Type B pancreatic cell (in vitro differentiated cells): ENCODE data around the gene MED15. TPM values are rescaled to one million over a fixed set of nuclear protein-coding genes. Genes with fewer than 3 reads are reported as not detected.
"Not testable (repeated sequence)": the region's sequence is repeated elsewhere in the genome, so short reads cannot be mapped to it uniquely, and the experiment has no call there.

Source experiments
- DNase-seq: peaks from one replicate; pipeline ENCODE4 v3.0.0; 2021; ENCODE audit warnings: mixed read lengths; ENCODE audit not compliant: unreplicated experiment; ENCODE audit errors: extremely low spot score
- H3K27ac Mint-ChIP-seq: 2 replicates; pipeline ENCODE4 v1.8.0; 2021; ENCODE audit warnings: mild to moderate bottlenecking, mixed read lengths
- H3K27me3 Mint-ChIP-seq: 2 replicates; pipeline ENCODE4 v1.8.0; 2021; ENCODE audit warnings: mixed read lengths
- H3K36me3 Mint-ChIP-seq: 2 replicates; pipeline ENCODE4 v1.8.0; 2021; ENCODE audit warnings: mixed read lengths
- H3K4me1 Mint-ChIP-seq: one replicate; pipeline ENCODE4 v1.8.0; 2021; ENCODE audit warnings: mixed read lengths; ENCODE audit not compliant: unreplicated experiment
- H3K4me3 Mint-ChIP-seq: 2 replicates; pipeline ENCODE4 v1.8.0; 2021; ENCODE audit warnings: mild to moderate bottlenecking, mixed read lengths
- H3K9me3 Mint-ChIP-seq: 2 replicates; pipeline ENCODE4 v1.8.0; 2021; ENCODE audit warnings: mixed read lengths
- total RNA-seq: library from RNA; stranded (reverse); gene quantifications from 2 replicates; pipeline ENCODE4 v1.2.1, GENCODE V29; 2021; ENCODE audit warnings: low replicate concordance
- TF ChIP-seq, protein P1 (sequence below): fragments of 200-600 bp; sonication (generic); conservative IDR thresholded peaks from 2 replicates; pipeline ENCODE4 v1.5.0; 2021; ENCODE audit warnings: antibody characterized with exemption, mild to moderate bottlenecking

The MED15 gene
- total RNA-seq, 1 donor from 2014 or later: 90.8 TPM

DNA sequence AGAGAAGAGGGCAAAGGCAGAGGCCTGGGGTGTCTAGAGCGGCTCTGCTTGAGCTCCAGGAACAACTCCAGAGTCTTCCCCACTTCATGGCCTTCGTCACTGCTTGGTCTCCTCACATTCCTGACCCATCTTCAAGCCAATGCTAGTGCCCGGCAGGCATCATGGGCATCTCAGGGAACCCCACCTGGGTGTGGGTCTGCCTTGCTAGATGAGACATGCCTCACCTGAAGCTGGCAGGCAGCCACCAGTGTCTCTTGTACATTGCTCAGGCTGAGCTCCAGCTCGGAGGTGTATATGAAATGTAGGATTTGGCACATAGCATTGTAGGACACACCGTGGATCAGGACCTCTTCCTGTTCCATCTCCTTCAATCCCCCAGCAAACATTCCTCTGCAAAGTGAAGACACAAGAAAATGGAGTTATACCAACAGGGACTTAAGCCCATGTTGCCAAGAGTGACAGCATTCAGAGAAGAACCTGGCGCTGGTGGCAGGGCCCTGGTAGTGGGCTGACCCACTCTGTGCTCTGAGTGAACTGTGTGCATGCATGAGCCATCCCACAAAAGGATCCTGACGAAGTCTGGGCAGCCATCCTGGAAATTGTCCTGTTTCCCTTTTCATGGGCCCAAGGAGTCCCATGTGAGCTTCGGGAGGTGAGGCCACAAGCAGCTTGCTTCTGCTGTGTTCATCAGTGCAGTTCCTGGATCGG is 36.1 kb upstream of the MED15 start:
- Mint-ChIP-seq H3K4me3 (no peak overlapping the region), H3K4me1 (no peaks in the 10 kb centered on the region), H3K27me3 (no peaks in the 10 kb centered on the region), H3K36me3 (peaks cover 14% of the 10 kb centered on the region), H3K9me3 (no peaks in the 10 kb centered on the region), H3K27ac (no peak overlapping the region)
- TF ChIP-seq, protein P1, sequence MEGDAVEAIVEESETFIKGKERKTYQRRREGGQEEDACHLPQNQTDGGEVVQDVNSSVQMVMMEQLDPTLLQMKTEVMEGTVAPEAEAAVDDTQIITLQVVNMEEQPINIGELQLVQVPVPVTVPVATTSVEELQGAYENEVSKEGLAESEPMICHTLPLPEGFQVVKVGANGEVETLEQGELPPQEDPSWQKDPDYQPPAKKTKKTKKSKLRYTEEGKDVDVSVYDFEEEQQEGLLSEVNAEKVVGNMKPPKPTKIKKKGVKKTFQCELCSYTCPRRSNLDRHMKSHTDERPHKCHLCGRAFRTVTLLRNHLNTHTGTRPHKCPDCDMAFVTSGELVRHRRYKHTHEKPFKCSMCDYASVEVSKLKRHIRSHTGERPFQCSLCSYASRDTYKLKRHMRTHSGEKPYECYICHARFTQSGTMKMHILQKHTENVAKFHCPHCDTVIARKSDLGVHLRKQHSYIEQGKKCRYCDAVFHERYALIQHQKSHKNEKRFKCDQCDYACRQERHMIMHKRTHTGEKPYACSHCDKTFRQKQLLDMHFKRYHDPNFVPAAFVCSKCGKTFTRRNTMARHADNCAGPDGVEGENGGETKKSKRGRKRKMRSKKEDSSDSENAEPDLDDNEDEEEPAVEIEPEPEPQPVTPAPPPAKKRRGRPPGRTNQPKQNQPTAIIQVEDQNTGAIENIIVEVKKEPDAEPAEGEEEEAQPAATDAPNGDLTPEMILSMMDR: no peak
- no peak for DNase-seq

DNA sequence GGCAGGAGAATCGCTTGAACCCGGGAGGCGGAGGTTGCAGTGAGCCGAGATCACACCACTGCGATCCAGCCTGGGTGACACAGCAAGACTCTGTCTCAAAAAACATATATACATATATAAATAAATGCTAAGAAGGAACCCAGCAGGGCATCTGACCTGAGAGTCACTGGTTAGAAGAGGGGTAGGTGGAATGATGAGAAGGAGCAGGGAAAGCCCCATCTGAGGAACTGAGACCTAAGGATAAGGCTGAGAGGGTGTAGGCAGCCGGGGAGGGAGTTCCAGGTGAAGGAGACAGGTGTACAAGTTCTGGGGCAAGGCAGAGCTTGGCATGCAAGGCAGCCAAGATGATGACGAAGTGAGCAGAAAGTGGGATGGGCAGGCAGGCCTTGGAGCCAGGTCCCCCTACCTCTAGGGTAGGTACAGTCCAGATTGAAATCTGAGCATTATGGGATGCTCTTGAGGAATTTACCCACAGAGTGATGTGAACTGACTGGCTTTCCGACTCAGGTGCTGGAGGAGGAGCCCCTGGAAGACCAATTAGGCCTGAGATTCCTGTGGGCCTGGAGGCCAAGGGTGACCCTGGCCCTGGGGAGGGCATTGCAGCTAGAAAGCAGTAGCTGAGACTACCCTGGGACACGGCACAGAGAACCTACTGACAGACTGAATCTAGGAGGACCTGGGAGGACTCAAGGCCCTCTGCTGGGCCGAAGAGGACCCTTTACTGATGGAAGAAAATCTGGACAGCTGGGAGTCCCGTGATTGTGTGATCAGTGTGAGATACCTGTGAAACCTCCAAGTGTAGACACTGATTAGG is 34.6 kb upstream of the MED15 start:
- TF ChIP-seq, protein P1: no peak
- peaks cover 20% of the 10 kb centered on the region for H3K36me3 Mint-ChIP-seq
- H3K4me1 Mint-ChIP-seq: no peaks in the 10 kb centered on the region
- H3K27ac Mint-ChIP-seq: peak overlapping the region; percentile 29
- peaks cover 2% of the 10 kb centered on the region for H3K9me3 Mint-ChIP-seq
- H3K4me3 Mint-ChIP-seq: no peak overlapping the region
- no peaks in the 10 kb centered on the region for H3K27me3 Mint-ChIP-seq
- no peak for DNase-seq

DNA sequence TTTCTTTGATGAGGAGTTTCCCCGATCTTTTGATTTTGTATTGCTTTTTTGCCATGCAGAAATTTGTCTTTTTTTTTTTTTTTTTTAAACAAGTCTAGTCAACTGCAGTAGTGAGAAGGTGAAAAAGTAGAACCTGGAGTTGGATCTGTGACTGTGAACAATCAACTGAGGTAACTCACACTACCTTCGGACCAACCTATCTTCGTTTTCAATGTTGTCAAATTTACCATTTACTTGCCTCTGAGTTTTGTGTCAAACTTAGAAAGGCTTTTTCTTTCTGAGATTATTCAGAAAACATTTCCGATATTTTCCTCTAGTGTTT is 32.3 kb upstream of the MED15 start:
- H3K27ac Mint-ChIP-seq: no peak overlapping the region
- H3K27me3 Mint-ChIP-seq: no peaks in the 10 kb centered on the region
- H3K4me3 Mint-ChIP-seq: no peak overlapping the region
- H3K4me1 Mint-ChIP-seq: no peaks in the 10 kb centered on the region
- H3K36me3 Mint-ChIP-seq: peaks cover 27% of the 10 kb centered on the region
- H3K9me3 Mint-ChIP-seq: peaks cover 9% of the 10 kb centered on the region
- TF ChIP-seq, protein P1: no peak
- no peak for DNase-seq

DNA sequence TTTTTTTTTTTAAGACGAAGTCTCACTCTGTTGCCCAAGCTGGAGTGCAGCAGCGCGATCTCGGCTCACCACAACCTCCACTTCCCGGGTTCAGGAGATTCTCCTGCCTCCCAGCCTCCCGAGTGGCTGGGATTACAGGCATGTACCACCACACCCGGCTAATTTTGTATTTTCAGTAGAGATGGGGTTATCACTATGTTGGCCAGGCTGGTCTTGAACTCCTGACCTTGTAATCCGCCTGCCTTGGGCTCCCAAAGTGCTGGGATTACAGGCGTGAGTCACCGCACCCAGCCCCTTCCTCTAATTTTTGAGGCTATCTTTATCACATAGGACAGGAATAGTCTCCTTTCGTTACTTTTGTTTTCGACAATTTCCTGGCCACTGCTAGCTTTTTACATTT is 31.8 kb upstream of the MED15 start:
- not testable (repeated sequence) for DNase-seq, H3K4me1 Mint-ChIP-seq, H3K9me3 Mint-ChIP-seq, H3K27ac Mint-ChIP-seq, H3K27me3 Mint-ChIP-seq, H3K4me3 Mint-ChIP-seq
- peaks cover 26% of the 10 kb centered on the region for H3K36me3 Mint-ChIP-seq

DNA sequence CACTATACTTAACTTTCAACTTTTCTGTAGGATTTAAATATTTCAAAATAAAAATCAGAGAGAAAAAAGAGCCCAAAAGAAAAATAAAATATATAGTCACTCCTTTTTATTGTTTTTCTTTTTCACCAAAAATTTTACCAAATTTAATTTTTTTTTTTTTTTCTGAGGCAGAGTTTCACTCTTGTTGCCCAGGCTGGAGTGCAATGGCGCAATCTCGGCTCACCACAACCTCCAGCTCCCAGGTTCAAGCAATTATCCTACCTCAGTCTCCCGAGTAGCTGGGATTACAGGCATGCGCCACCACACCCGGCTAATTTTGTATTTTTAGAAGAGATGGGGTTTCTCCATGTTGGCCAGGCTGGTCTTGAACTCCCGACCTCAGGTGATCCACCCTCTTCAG is 29.4 kb upstream of the MED15 start:
- peaks cover 12% of the 10 kb centered on the region for H3K9me3 Mint-ChIP-seq
- peaks cover 17% of the 10 kb centered on the region for H3K36me3 Mint-ChIP-seq
- not testable (repeated sequence) for H3K4me3 Mint-ChIP-seq, H3K27me3 Mint-ChIP-seq, H3K27ac Mint-ChIP-seq, H3K4me1 Mint-ChIP-seq, DNase-seq

DNA sequence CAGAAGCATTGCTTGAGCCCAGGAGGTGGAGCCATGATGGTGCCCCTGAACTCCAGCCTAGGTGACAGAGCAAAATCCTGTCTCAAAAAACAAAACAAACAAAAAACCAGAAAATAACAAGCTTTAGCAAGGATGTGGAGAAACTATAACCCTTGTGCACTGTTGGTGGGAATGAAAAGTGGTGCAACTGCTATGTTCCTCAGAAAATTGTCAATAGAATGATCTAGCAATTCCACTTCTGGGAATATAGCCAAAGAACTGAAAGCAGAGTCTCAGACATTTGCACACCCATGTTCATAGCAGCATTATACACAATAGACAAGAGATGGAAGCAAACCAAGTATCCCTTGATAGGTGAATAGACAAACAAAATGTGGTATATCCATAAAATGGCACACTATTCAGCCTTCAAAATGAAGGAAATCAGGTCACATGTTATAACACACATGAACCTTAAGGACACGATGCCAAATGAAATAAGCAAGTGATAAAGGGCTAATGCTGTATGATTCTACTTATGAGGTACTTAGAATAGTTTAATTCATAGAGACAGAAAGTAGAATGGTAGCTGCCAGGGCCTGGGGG is 27.7 kb upstream of the MED15 start:
- TF ChIP-seq, protein P1: no peak
- Mint-ChIP-seq H3K4me1 (no peaks in the 10 kb centered on the region), H3K9me3 (peaks cover 16% of the 10 kb centered on the region), H3K27me3 (no peaks in the 10 kb centered on the region), H3K27ac (no peak overlapping the region), H3K4me3 (no peak overlapping the region), H3K36me3 (peaks cover 23% of the 10 kb centered on the region)
- no peak for DNase-seq

DNA sequence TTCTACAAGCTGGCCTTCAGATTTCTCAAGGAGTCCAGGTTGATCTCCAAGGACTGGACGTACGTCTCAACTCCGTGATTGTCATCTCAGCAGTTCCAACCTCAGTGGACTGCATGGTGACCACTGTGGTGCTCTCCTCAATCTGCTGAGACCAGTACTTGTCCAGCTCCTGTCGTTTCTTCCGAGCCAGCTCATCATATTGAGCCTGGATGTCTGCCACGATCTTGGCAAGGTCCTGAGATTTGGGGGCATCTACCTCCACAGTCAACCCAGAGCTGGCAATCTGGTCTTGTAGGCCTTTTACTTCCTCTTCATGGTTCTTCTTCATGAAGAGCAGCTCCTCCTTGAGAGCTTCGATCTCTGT is 24.3 kb upstream of the MED15 start:
- not testable (repeated sequence) for H3K27ac Mint-ChIP-seq, H3K4me1 Mint-ChIP-seq, H3K4me3 Mint-ChIP-seq

More for the DNA sequence above, 24.3 kb upstream of the MED15 start:
- H3K27me3 Mint-ChIP-seq, DNase-seq: not testable (repeated sequence)
- peaks cover 13% of the 10 kb centered on the region for H3K9me3 Mint-ChIP-seq
- H3K36me3 Mint-ChIP-seq: peaks cover 30% of the 10 kb centered on the region
